B cell (primary cell): ENCODE measurements around the gene SPRR2E. TPM values are rescaled to one million over a fixed set of nuclear protein-coding genes. Genes with fewer than 3 reads are reported as not detected.

Experiments used
- ATAC-seq: fragments of 200-7000 bp; cut with Tn5 transposase; one replicate; pipeline ENCODE4 v1.10.0; 2021; ENCODE audit warnings: low read depth, mild to moderate bottlenecking, moderate number of reproducible peaks, moderate library complexity
- CTCF ChIA-PET: fragments of 350-600 bp; sonication (Branson Sonifier 250); formaldehyde crosslinking; loops from one replicate; lab custom pipeline; 2021; ENCODE audit warnings: antibody characterized with exemption, inconsistent platforms; lab: Charles Lee
- POLR2A ChIA-PET: fragments of 350-600 bp; sonication (Branson Sonifier 250); formaldehyde crosslinking; loops from one replicate; lab custom pipeline; 2021; ENCODE audit warnings: antibody characterized with exemption; lab: Charles Lee
- DNase-seq: peaks from one replicate; pipeline ENCODE4 v3.0.0; 2013
- H2AFZ ChIP-seq: 2 replicates; pipeline ENCODE4 v1.6.1; 2012; ENCODE audit warnings: mild to moderate bottlenecking, low read depth, low read length; ENCODE audit not compliant: insufficient read depth, poor library complexity, severe bottlenecking
- H3K27ac ChIP-seq, 2 donors: 1 replicate in 1 of 2; 2 replicates in 1 of 2; pipeline ENCODE4 v1.5.1; 2012 to 2013; ENCODE audit warnings: low read length in 2 of 2, mild to moderate bottlenecking in 2 of 2, moderate library complexity in 1 of 2
- H3K27me3 ChIP-seq, 4 experiments: fragments of 200-600 bp in 1 of 4; sonication (generic) in 1 of 4; replicated peaks in 1 of 4; 1 replicate in 2 of 4; 2 replicates in 2 of 4; pipeline versions ENCODE4 v1.6.1 to v1.7.0; 2013 to 2016; ENCODE audit warnings: low read length in 3 of 4, mild to moderate bottlenecking in 2 of 4, mixed read lengths in 1 of 4, moderate library complexity in 1 of 4; ENCODE audit not compliant: insufficient read depth in 4 of 4, control insufficient read depth in 3 of 4; ENCODE audit errors: control extremely low read depth in 1 of 4
- H3K36me3 ChIP-seq, 2 experiments: replicated peaks in 1 of 2; 1 replicate in 1 of 2; 2 replicates in 1 of 2; pipeline versions ENCODE4 v1.6.1 to v1.7.1; 2013; ENCODE audit warnings: low read length in 1 of 2; ENCODE audit not compliant: insufficient read depth in 2 of 2, control insufficient read depth in 1 of 2; ENCODE audit errors: control extremely low read depth in 1 of 2, extremely low read depth in 1 of 2
- H3K4me1 ChIP-seq, 2 donors: fragments of 200-600 bp in 1 of 2; sonication (generic) in 1 of 2; 1 replicate in 1 of 2; 2 replicates in 1 of 2; pipeline versions ENCODE4 v1.5.1 to v1.6.1; 2013 to 2017; ENCODE audit warnings: low read length in 2 of 2; ENCODE audit not compliant: control insufficient read depth in 2 of 2, insufficient read depth in 2 of 2
- H3K4me2 ChIP-seq: replicated peaks from 2 replicates; pipeline ENCODE3; 2012; ENCODE audit warnings: mild to moderate bottlenecking, low read depth, low read length; ENCODE audit not compliant: poor library complexity, severe bottlenecking
- H3K4me3 ChIP-seq, 5 experiments: fragments of 200-600 bp in 1 of 5; sonication (generic) in 1 of 5; 1 replicate in 3 of 5; 2 replicates in 2 of 5; pipeline versions ENCODE4 v1.5.1 to v1.7.0; 2011 to 2016; ENCODE audit warnings: low read length in 4 of 5, mild to moderate bottlenecking in 4 of 5, low read depth in 2 of 5, control low read depth in 1 of 5, moderate library complexity in 1 of 5; ENCODE audit not compliant: insufficient read depth in 1 of 5; ENCODE audit errors: control extremely low read depth in 1 of 5, extremely low read depth in 1 of 5
- H3K79me2 ChIP-seq: fragments of 200-600 bp; sonication (generic); one replicate; pipeline ENCODE4 v1.6.0; 2016; ENCODE audit warnings: low read length; ENCODE audit not compliant: control insufficient read depth, insufficient read depth
- H3K9ac ChIP-seq: fragments of 200-600 bp; sonication (generic); 2 replicates; pipeline ENCODE4 v1.6.1; 2017; ENCODE audit warnings: mild to moderate bottlenecking, low read length, moderate library complexity
- H3K9me3 ChIP-seq, 3 donors: one replicate each; pipeline versions ENCODE4 v1.6.1 to v1.7.1; 2013; ENCODE audit warnings: low read length in 2 of 3; ENCODE audit not compliant: control insufficient read depth in 2 of 3, insufficient read depth in 1 of 3; ENCODE audit errors: control extremely low read depth in 1 of 3
- H4K20me1 ChIP-seq: 2 replicates; pipeline ENCODE4 v1.6.0; 2012; ENCODE audit warnings: mild to moderate bottlenecking, low read length; ENCODE audit not compliant: insufficient read depth, control insufficient read depth, poor library complexity, severe bottlenecking
- H3K27ac Mint-ChIP-seq: one replicate; pipeline ENCODE4 v1.8.0; 2021; ENCODE audit warnings: mixed read lengths
- H3K27me3 Mint-ChIP-seq: one replicate; pipeline ENCODE4 v1.8.0; 2021; ENCODE audit warnings: mixed read lengths
- H3K4me1 Mint-ChIP-seq: one replicate; pipeline ENCODE4 v1.8.0; 2021; ENCODE audit warnings: mixed read lengths
- H3K4me3 Mint-ChIP-seq: one replicate; pipeline ENCODE4 v1.8.0; 2021; ENCODE audit warnings: mixed read lengths
- H3K9me3 Mint-ChIP-seq: one replicate; pipeline ENCODE4 v1.8.0; 2022; ENCODE audit warnings: mixed read lengths; ENCODE audit not compliant: insufficient read depth
- EZH2 ChIP-seq: IDR thresholded peaks from 2 replicates; pipeline ENCODE4 v1.6.1; 2012; ENCODE audit warnings: borderline replicate concordance, low read depth, mild to moderate bottlenecking, moderate library complexity, low read length; ENCODE audit not compliant: insufficient read depth, poor library complexity, severe bottlenecking
- WGBS: methylation state at CpG from one replicate; pipeline ENCODE4 v1.1.5; 2013; ENCODE audit warnings: missing lambda C conversion rate; ENCODE audit not compliant: insufficient coverage; 5-methylcytosine and 5-hydroxymethylcytosine counted together
- intact Hi-C: fragments of 100-400 bp; cut with micrococcal nuclease; formaldehyde crosslinking; loops from one replicate; pipeline ENCODE4 v1.10.0; 2022
- polyA plus RNA-seq: library from polyadenylated mRNA; depleted of rRNA; stranded (reverse); fragments of >200 nt; gene quantifications from 2 replicates; pipeline ENCODE4 v1.2.3, GENCODE V29; 2012
- total RNA-seq, 2 donors: library from RNA; stranded (reverse); fragments of 120-200 nt in 1 of 2; gene quantifications; 1 replicate in 1 of 2; 2 replicates in 1 of 2; pipeline versions ENCODE4 v1.2.3 to v1.2.4, GENCODE V29; 2013 to 2022
- TF ChIP-seq, protein P1 (sequence below): fragments of 200-600 bp; IDR thresholded peaks from one replicate; pipeline ENCODE4 v1.8.0; 2022; ENCODE audit warnings: antibody characterized with exemption, mild to moderate bottlenecking

Gene SPRR2E
- total and polyA plus RNA-seq, 2 donors (not counting 1 experiment from before 2014, with no cell fraction given), result not detected

DNA sequence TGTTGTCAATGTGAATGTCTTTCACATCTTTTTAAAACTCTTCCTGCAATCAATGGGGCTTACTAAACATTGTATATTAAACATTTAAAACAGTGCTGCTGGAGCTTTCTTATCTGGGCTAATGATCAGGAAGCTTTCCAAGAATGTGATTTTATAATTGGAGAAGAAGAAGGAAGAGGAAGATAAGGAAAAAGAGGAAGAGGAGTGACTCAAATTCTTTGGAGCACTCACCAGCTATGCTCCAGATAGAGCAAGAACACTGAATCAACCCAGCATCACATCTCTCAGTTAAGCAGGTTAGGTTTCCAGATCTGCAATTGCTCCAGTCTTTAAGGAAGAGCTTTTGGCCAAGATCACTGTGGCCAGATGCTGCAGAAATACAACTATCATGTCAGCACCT, 1.4 kb upstream of the SPRR2E start:
- Histone ChIP-seq H2AFZ (no peak overlapping the region), H4K20me1 (no peaks in the 10 kb centered on the region), H3K4me1 (no peaks in the 10 kb centered on the region), H3K9ac (no peak overlapping the region), H3K9me3 (peaks cover 0 to 1% (median 0%) of the 10 kb centered on the region in 3 donors), H3K36me3 (no peaks in the 10 kb centered on the region), H3K4me2 (no peak overlapping the region), H3K27me3 (peaks cover 0 to 2% (median 2%) of the 10 kb centered on the region in 4 experiments), H3K79me2 (no peaks in the 10 kb centered on the region), H3K27ac (no peak overlapping the region), H3K4me3 (no peak overlapping the region)
- intact Hi-C loops, result no loop called here
- TF ChIP-seq, protein P1, sequence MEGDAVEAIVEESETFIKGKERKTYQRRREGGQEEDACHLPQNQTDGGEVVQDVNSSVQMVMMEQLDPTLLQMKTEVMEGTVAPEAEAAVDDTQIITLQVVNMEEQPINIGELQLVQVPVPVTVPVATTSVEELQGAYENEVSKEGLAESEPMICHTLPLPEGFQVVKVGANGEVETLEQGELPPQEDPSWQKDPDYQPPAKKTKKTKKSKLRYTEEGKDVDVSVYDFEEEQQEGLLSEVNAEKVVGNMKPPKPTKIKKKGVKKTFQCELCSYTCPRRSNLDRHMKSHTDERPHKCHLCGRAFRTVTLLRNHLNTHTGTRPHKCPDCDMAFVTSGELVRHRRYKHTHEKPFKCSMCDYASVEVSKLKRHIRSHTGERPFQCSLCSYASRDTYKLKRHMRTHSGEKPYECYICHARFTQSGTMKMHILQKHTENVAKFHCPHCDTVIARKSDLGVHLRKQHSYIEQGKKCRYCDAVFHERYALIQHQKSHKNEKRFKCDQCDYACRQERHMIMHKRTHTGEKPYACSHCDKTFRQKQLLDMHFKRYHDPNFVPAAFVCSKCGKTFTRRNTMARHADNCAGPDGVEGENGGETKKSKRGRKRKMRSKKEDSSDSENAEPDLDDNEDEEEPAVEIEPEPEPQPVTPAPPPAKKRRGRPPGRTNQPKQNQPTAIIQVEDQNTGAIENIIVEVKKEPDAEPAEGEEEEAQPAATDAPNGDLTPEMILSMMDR, result no peak
- TF ChIP-seq EZH2, result no peak
- no peak overlapping the region for H3K27ac Mint-ChIP-seq
- H3K27me3 Mint-ChIP-seq, result peaks cover 25% of the 10 kb centered on the region
- ChIA-PET CTCF (no interaction called here), POLR2A (no interaction called here)
- H3K4me1 Mint-ChIP-seq, result no peaks in the 10 kb centered on the region
- DNase-seq (no peak), ATAC-seq (no peak)
- no peak overlapping the region for H3K4me3 Mint-ChIP-seq
- no peaks in the 10 kb centered on the region for H3K9me3 Mint-ChIP-seq

DNA sequence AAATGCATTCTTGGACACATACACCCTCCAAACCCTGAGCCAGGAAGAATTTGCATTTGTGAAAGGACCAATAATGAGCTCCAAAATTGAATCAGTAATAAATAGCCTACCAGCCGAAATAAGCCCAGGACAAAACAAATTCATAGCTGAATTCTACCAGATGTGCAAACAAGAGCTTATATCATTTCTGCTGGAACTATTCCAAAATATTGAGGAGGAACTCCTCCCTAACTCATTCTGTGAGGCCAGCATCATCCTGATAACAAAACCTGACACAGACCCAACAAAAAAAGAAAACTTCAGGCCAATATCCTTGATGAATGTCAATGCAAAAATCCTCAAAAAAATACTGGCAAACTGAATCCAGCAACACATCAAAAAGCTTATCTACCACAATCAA, 6.7 kb downstream of the SPRR2E start:
- H3K4me3 ChIP-seq, result no peak overlapping the region
- peaks cover 29% of the 10 kb centered on the region for H3K27me3 Mint-ChIP-seq
- no peak overlapping the region for H3K9ac ChIP-seq
- H3K27ac Mint-ChIP-seq, result no peak overlapping the region
- H2AFZ ChIP-seq, result no peak overlapping the region
- H3K27me3 ChIP-seq, result no peaks in the 10 kb centered on the region
- ChIA-PET POLR2A (no interaction called here), CTCF (no interaction called here)
- H3K9me3 ChIP-seq, result peaks cover 0 to 3% (median 0%) of the 10 kb centered on the region in 3 donors
- H3K4me2 ChIP-seq, result no peak overlapping the region
- no peaks in the 10 kb centered on the region for H3K4me1 ChIP-seq
- intact Hi-C loops, result no loop called here
- TF ChIP-seq, protein P1, result no peak
- no peak for TF ChIP-seq EZH2
- H3K4me3 Mint-ChIP-seq, result no peak overlapping the region
- H3K9me3 Mint-ChIP-seq, result no peaks in the 10 kb centered on the region
- no peaks in the 10 kb centered on the region for H3K4me1 Mint-ChIP-seq
- no peaks in the 10 kb centered on the region for H3K36me3 ChIP-seq
- H3K27ac ChIP-seq, result no peak overlapping the region
- DNase-seq (no peak), ATAC-seq (no peak)
- 100% methylated on average over 1 of the region's 1 CpG for WGBS
- H3K79me2 ChIP-seq, result no peaks in the 10 kb centered on the region
- no peaks in the 10 kb centered on the region for H4K20me1 ChIP-seq
